ENCODE results near the gene TYW3. TPM values are rescaled to one million over a fixed set of nuclear protein-coding genes. Genes with fewer than 3 reads are reported as not detected.

The TYW3 gene
- total RNA-seq, 2 donors from 2014 or later, result 14.8 to 18.9 TPM

DNA sequence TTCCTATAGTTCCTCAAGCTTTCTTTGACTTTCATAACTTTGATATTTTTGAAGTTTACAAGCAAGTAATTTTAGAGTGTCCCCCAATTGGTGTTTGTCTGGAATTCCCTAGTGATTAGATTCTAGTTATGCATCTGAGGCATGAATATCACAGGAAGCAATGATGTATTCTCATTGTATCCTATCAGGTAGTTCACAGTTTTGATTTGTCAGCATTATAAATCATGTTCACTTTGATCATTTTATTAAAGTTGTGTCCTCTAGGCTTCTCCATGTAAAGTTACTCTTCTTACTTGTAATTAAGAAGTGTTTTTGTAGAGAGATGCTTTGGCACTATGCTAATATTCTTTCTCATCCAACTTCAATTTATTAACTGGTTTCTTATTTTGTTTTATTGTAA lies 53.0 kb downstream of the TYW3 start:
- H3K9me3 Mint-ChIP-seq, result no peaks in the 10 kb centered on the region
- H3K27me3 ChIP-seq (ENCODE audit: control insufficient read depth, insufficient read depth, low read length, poor library complexity, severe bottlenecking), result no peaks in the 10 kb centered on the region
- no peaks in the 10 kb centered on the region for H3K4me1 Mint-ChIP-seq
- H3K36me3 Mint-ChIP-seq (ENCODE audit: low read depth), result no peaks in the 10 kb centered on the region
- no peak overlapping the region for H3K9ac ChIP-seq (ENCODE audit: extremely low read depth, low read length, poor library complexity, severe bottlenecking)
- no peaks in the 10 kb centered on the region for H3K9me3 ChIP-seq (ENCODE audit: control insufficient read depth, low read length)
- no peak overlapping the region for H3K4me3 ChIP-seq (ENCODE audit: low read length)
- no peaks in the 10 kb centered on the region for H3K4me1 ChIP-seq (ENCODE audit: control insufficient read depth, insufficient read depth, low read length)
- TF ChIP-seq, protein P1, sequence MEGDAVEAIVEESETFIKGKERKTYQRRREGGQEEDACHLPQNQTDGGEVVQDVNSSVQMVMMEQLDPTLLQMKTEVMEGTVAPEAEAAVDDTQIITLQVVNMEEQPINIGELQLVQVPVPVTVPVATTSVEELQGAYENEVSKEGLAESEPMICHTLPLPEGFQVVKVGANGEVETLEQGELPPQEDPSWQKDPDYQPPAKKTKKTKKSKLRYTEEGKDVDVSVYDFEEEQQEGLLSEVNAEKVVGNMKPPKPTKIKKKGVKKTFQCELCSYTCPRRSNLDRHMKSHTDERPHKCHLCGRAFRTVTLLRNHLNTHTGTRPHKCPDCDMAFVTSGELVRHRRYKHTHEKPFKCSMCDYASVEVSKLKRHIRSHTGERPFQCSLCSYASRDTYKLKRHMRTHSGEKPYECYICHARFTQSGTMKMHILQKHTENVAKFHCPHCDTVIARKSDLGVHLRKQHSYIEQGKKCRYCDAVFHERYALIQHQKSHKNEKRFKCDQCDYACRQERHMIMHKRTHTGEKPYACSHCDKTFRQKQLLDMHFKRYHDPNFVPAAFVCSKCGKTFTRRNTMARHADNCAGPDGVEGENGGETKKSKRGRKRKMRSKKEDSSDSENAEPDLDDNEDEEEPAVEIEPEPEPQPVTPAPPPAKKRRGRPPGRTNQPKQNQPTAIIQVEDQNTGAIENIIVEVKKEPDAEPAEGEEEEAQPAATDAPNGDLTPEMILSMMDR (conservative IDR thresholded peaks at IDR 0.05), result no peak
- H3K27me3 Mint-ChIP-seq (ENCODE audit: insufficient read depth), result no peaks in the 10 kb centered on the region
- no peak overlapping the region for H3K27ac ChIP-seq (ENCODE audit: low read depth, low read length)
- no peak overlapping the region for H3K4me3 Mint-ChIP-seq
- H3K27ac Mint-ChIP-seq, result no peak overlapping the region
- H3K36me3 ChIP-seq (ENCODE audit: control insufficient read depth, insufficient read depth, low read length), result no peaks in the 10 kb centered on the region
- no peak for DNase-seq

DNA sequence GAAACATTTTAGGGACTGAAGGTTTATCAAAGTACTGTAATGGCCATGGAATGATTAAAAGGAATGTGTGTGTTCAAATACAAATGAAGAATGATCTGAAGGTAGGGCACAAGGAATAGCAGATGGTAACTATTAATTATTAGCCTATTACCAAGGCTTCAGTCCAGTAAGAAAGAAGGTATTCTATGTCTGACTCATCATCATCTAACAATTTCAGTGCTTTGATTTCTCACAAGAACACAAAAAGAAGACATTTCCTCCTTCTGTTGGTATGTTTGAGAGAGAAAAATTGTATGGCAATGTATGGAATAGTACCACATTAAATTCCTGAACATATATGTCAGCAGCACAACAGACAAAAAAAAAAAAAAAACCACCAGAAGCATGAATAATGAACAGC lies 57.5 kb downstream of the TYW3 start:
- Histone ChIP-seq H3K9me3 (ENCODE audit: control insufficient read depth, low read length) (no peaks in the 10 kb centered on the region), H3K36me3 (ENCODE audit: control insufficient read depth, insufficient read depth, low read length) (no peaks in the 10 kb centered on the region), H3K27me3 (ENCODE audit: control insufficient read depth, insufficient read depth, low read length, poor library complexity, severe bottlenecking) (no peaks in the 10 kb centered on the region), H3K9ac (ENCODE audit: extremely low read depth, low read length, poor library complexity, severe bottlenecking) (no peak overlapping the region), H3K4me1 (ENCODE audit: control insufficient read depth, insufficient read depth, low read length) (no peaks in the 10 kb centered on the region), H3K27ac (ENCODE audit: low read depth, low read length) (no peak overlapping the region), H3K4me3 (ENCODE audit: low read length) (no peak overlapping the region)
- Mint-ChIP-seq H3K36me3 (ENCODE audit: low read depth) (no peaks in the 10 kb centered on the region), H3K4me1 (no peaks in the 10 kb centered on the region), H3K4me3 (no peak overlapping the region), H3K27ac (no peak overlapping the region), H3K9me3 (no peaks in the 10 kb centered on the region), H3K27me3 (ENCODE audit: insufficient read depth) (no peaks in the 10 kb centered on the region)
- no peak for DNase-seq
- TF ChIP-seq, protein P1 (conservative IDR thresholded peaks at IDR 0.05), result no peak

DNA sequence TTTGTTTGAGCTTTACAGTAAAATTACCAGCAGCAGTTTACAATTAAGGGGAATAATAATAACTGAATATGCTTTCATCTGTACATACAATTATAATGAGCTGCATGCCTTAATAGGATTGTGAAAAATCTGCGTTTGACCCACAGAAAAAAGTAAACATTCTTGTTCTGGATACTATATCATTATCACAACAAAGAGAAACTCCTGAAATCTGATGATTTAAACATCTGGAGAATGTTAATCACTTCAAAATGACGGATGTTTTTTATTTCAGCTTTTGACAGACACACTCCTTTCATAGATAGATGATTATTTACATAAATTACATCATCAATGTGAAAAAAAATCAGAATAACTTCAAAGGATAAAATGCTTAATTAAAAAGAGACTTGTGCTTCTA lies 58.5 kb downstream of the TYW3 start:
- no peaks in the 10 kb centered on the region for H3K4me1 Mint-ChIP-seq
- no peaks in the 10 kb centered on the region for H3K36me3 Mint-ChIP-seq (ENCODE audit: low read depth)
- Histone ChIP-seq H3K9me3 (ENCODE audit: control insufficient read depth, low read length) (no peaks in the 10 kb centered on the region), H3K9ac (ENCODE audit: extremely low read depth, low read length, poor library complexity, severe bottlenecking) (no peak overlapping the region), H3K27me3 (ENCODE audit: control insufficient read depth, insufficient read depth, low read length, poor library complexity, severe bottlenecking) (no peaks in the 10 kb centered on the region), H3K36me3 (ENCODE audit: control insufficient read depth, insufficient read depth, low read length) (no peaks in the 10 kb centered on the region), H3K4me3 (ENCODE audit: low read length) (no peak overlapping the region), H3K4me1 (ENCODE audit: control insufficient read depth, insufficient read depth, low read length) (no peaks in the 10 kb centered on the region), H3K27ac (ENCODE audit: low read depth, low read length) (no peak overlapping the region)
- no peak overlapping the region for H3K4me3 Mint-ChIP-seq
- no peaks in the 10 kb centered on the region for H3K27me3 Mint-ChIP-seq (ENCODE audit: insufficient read depth)
- TF ChIP-seq, protein P1 (conservative IDR thresholded peaks at IDR 0.05), result no peak
- no peak overlapping the region for H3K27ac Mint-ChIP-seq
- no peak for DNase-seq
- 83 to 100% methylated on average over 1 to 2 of the region's 2 CpGs for WGBS, 2 experiments (ENCODE audit: insufficient coverage in 1 of 2, insufficient read length in 1 of 2)
- H3K9me3 Mint-ChIP-seq, result no peaks in the 10 kb centered on the region

All from endodermal cell (in vitro differentiated cells).